Ishikawa (cell line): Measurements from ENCODE around the gene NPAS3.

Source experiments
- CEBPB ChIP-seq: IDR thresholded peaks from 2 replicates; pipeline ENCODE4 v1.6.1; 2012
- REST ChIP-seq: IDR thresholded peaks from 2 replicates; pipeline ENCODE4 v1.6.1; 2012; ENCODE audit warnings: low read depth, mild to moderate bottlenecking
- TAF1 ChIP-seq: IDR thresholded peaks from 2 replicates; pipeline ENCODE4 v1.6.1; 2012; ENCODE audit warnings: low read depth, mild to moderate bottlenecking
- ZBTB7A ChIP-seq: IDR thresholded peaks from 2 replicates; pipeline ENCODE4 v1.6.1; 2012; ENCODE audit warnings: low read depth
- TF ChIP-seq, protein P1 (sequence below): IDR thresholded peaks from 2 replicates; pipeline ENCODE4 v1.6.1; 2012

DNA sequence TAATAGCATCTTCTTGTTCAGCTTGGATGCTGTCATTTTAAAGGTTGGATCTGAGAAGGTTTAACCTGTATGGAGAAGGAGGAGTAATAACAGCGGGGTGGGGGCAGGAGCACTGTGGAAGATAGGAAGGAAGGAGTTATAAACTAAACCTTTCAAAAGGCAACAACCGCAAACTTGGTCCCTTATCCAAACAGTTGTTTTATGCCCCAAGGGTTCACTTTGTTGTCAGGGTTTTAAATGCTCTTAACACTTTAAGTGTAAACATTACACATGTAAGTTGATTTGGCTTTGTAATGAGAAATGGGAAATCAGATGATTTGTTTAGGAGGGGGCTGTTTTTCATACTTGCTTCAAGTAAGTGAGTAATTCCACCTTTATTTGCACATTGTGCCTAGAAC lies 3.0 kb downstream of the NPAS3 start:
- TF ChIP-seq ZBTB7A (no peak), TAF1 (no peak), REST (no peak), CEBPB (no peak)
- TF ChIP-seq, protein P1, sequence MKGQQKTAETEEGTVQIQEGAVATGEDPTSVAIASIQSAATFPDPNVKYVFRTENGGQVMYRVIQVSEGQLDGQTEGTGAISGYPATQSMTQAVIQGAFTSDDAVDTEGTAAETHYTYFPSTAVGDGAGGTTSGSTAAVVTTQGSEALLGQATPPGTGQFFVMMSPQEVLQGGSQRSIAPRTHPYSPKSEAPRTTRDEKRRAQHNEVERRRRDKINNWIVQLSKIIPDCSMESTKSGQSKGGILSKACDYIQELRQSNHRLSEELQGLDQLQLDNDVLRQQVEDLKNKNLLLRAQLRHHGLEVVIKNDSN = no peak
